GM20000 (cell line): Measurements from ENCODE around the gene CENPL.
"Not testable (repeated sequence)": the region's sequence is repeated elsewhere in the genome, so short reads cannot be mapped to it uniquely, and the experiment has no call there.

Experiments
- DNase-seq: peaks from one replicate; pipeline ENCODE4 v3.0.0; 2012; ENCODE audit warnings: low spot score
- CTCF ChIP-seq: IDR thresholded peaks from 2 replicates; pipeline ENCODE4 v1.5.1; 2012; ENCODE audit warnings: mild to moderate bottlenecking, control low read depth; ENCODE audit errors: extremely low read depth, missing control alignments

Gene CENPL

GRCh38 chr1:173768206-173768605, 56.5 kb downstream of the CENPL start:
- TF ChIP-seq CTCF, result no peak
- no peak for DNase-seq

DNA sequence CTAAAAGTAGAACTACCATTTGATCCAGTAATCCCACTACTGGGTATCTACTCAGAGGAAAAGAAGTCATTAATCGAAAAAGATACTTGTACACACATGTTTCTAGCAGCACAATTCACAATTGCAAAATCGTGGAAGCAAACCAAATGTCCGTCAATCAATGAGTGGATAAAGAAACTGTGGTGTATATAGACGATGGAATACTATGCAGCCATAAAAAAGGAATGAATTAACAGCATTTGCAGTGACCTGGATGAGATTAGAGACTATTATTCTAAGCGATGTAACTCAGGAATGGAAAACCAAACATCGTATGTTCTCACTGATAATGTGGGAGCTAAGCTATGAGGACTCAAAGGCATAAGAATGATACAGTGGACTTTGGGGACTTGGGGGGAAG, 60.4 kb downstream of the CENPL start:
- not testable (repeated sequence) for DNase-seq

DNA sequence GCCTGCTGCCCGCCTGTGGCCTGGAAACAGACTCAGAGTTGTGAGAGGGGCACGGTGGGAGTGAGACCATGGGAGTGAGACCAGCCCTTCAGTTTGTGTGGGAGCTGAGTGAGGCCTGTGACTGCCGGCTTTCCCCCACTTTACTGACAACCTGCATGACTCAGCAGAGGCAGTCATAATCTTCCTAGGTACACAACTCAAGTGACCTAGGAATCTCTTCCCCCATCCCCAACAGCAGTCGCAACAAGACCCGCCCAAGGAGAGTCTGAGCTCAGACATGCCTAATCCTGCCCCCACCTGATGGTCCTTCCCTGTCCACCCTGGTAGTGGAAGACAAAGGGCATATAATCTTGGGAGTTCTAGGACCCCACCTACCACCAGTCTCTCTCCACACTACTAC, 65.7 kb downstream of the CENPL start:
- TF ChIP-seq CTCF, result no peak
- no peak for DNase-seq

DNA sequence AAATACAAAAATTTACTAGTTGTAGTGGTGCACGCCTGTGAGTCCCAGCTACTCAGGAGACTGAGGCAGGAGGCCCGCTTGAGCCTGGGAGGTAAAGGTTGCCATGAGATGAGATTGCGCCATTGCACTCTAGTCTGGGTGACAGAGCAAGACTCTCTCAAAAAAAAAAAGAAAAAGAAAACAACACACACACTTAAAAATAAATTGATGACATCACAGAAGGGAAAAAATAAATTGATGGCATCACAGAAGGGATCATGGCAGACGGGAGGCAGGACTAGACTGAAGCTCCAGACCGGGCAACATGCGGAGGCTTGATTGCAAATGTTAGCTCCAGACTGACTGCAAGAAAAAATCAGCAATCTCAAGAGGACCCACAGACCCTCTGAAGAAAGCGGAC, 66.6 kb downstream of the CENPL start:
- no peak for DNase-seq

DNA sequence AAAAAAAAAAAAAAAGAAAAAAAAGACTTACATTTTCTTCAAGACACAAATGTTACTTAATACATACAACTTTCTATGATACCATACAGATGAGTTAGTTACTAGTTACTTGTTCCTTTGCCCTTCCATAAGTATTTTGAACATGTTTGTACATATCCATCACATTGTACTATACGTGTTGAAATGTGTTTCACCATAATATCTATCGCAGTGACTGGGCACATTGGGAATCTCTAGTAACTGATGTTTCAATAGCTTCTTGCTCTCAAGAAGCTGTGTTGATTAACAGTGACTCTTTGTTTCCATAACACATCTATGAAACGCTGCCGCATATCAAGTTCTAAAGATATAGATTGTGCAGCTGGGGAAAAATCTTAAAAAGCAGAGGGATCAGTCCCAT, 67.0 kb downstream of the CENPL start:
- no peak for DNase-seq
- no peak for TF ChIP-seq CTCF

More for the DNA sequence above, 66.6 kb downstream of the CENPL start:
- TF ChIP-seq CTCF, result no peak

GRCh38 chr1:173753830-173754229, 70.9 kb downstream of the CENPL start:
- no peak for TF ChIP-seq CTCF
- no peak for DNase-seq
